IMR-90 (cell line): Measurements from ENCODE around the gene ARHGDIA. TPM values are rescaled to one million over a fixed set of nuclear protein-coding genes. Genes with fewer than 3 reads are reported as not detected.
A peak's percentile ranks its signal among the peaks of the same experiment; 100 is the strongest.

Experiments used
- ATAC-seq: fragments of 200-7000 bp; cut with Tn5 transposase; 2 replicates; pipeline ENCODE4 v1.9.1; 2020; ENCODE audit warnings: low read depth, mild to moderate bottlenecking, moderate library complexity
- BruUV-seq: library from RNA; stranded (reverse); fragments of 400-500 nt; replicated peaks from 2 replicates; lab custom pipeline; 2021; lab: Mats Ljungman, UMichigan
- CTCF ChIA-PET: fragments of 300-600 bp; formaldehyde crosslinking; extraction: SDS; loops from one replicate; lab custom pipeline; 2021; ENCODE audit warnings: antibody characterized with exemption; lab: Yijun Ruan, JAX
- POLR2A ChIA-PET: fragments of 300-600 bp; sonication (Branson Sonifier 250); formaldehyde crosslinking; loops from one replicate; lab custom pipeline; 2022; ENCODE audit warnings: antibody characterized with exemption; ENCODE audit not compliant: unreplicated experiment; lab: Charles Lee
- DNase-seq: peaks from one replicate; pipeline ENCODE4 v3.0.0; 2013
- H2AFZ ChIP-seq: replicated peaks from 2 replicates; pipeline ENCODE3; 2013; ENCODE audit warnings: low read length, mild to moderate bottlenecking; ENCODE audit not compliant: poor library complexity
- H2AK5ac ChIP-seq: 2 replicates; pipeline ENCODE4 v1.6.1; 2013; ENCODE audit warnings: low read depth, low read length, inconsistent platforms
- H2AK9ac ChIP-seq: replicated peaks from 2 replicates; pipeline ENCODE3; 2013; ENCODE audit warnings: mild to moderate bottlenecking, low read depth, low read length, moderate library complexity; ENCODE audit not compliant: poor library complexity
- H2BK120ac ChIP-seq: 2 replicates; pipeline ENCODE4 v1.6.1; 2013; ENCODE audit warnings: low read depth, low read length, inconsistent platforms
- H2BK15ac ChIP-seq: 3 replicates; pipeline ENCODE4 v1.6.1; 2013; ENCODE audit warnings: low read depth, low read length, inconsistent platforms
- H2BK20ac ChIP-seq: 2 replicates; pipeline ENCODE4 v1.6.1; 2013; ENCODE audit warnings: low read depth, mild to moderate bottlenecking, inconsistent platforms, low read length, moderate library complexity
- H2BK5ac ChIP-seq: 2 replicates; pipeline ENCODE4 v1.6.1; 2013; ENCODE audit warnings: mild to moderate bottlenecking, low read depth, low read length, inconsistent platforms; ENCODE audit not compliant: poor library complexity, severe bottlenecking
- H3K14ac ChIP-seq: replicated peaks from 2 replicates; pipeline ENCODE4 v1.6.1; 2013; ENCODE audit warnings: low read depth, low read length, inconsistent platforms
- H3K18ac ChIP-seq: 2 replicates; pipeline ENCODE4 v1.6.1; 2013; ENCODE audit warnings: low read depth, low read length, control low read depth
- H3K23ac ChIP-seq: 2 replicates; pipeline ENCODE4 v1.6.1; 2013; ENCODE audit warnings: low read depth, low read length, inconsistent platforms
- H3K27ac ChIP-seq: 2 replicates; pipeline ENCODE4 v1.5.1; 2013; ENCODE audit warnings: mild to moderate bottlenecking, control low read depth, low read length; ENCODE audit not compliant: insufficient read depth
- H3K27me3 ChIP-seq: 2 replicates; pipeline ENCODE4 v1.6.1; 2013; ENCODE audit warnings: low read length; ENCODE audit not compliant: control insufficient read depth, insufficient read depth
- H3K36me3 ChIP-seq: 2 replicates; pipeline ENCODE4 v1.6.1; 2013; ENCODE audit warnings: low read length, mixed read lengths; ENCODE audit not compliant: control insufficient read depth, insufficient read depth
- H3K4ac ChIP-seq: 2 replicates; pipeline ENCODE4 v1.6.1; 2013; ENCODE audit warnings: low read depth, low read length, inconsistent platforms
- H3K4me1 ChIP-seq: 2 replicates; pipeline ENCODE4 v1.6.1; 2013; ENCODE audit warnings: low read length, mixed read lengths; ENCODE audit not compliant: control insufficient read depth, insufficient read depth
- H3K4me2 ChIP-seq: 2 replicates; pipeline ENCODE4 v1.6.1; 2013; ENCODE audit warnings: low read depth, mild to moderate bottlenecking, control low read depth, low read length, moderate library complexity
- H3K4me3 ChIP-seq: 2 replicates; pipeline ENCODE4 v1.5.1; 2013; ENCODE audit warnings: low read depth, mild to moderate bottlenecking, control low read depth, low read length, moderate library complexity; ENCODE audit not compliant: insufficient read depth
- H3K56ac ChIP-seq: 2 replicates; pipeline ENCODE4 v1.6.1; 2013; ENCODE audit warnings: low read length, inconsistent platforms; ENCODE audit not compliant: insufficient read depth; ENCODE audit errors: extremely low read depth
- H3K79me1 ChIP-seq, 2 experiments: 2 replicates each; pipeline ENCODE4 v1.6.1; 2013; ENCODE audit warnings: low read length in 2 of 2, inconsistent platforms in 1 of 2, low read depth in 1 of 2
- H3K9ac ChIP-seq: 2 replicates; pipeline ENCODE4 v1.6.1; 2013; ENCODE audit warnings: low read depth, low read length, control low read depth
- H3K9me1 ChIP-seq: 2 replicates; pipeline ENCODE4 v1.6.1; 2013; ENCODE audit warnings: low read length, inconsistent platforms; ENCODE audit not compliant: insufficient read depth
- H3K9me3 ChIP-seq: 2 replicates; pipeline ENCODE4 v1.6.1; 2013; ENCODE audit warnings: low read length; ENCODE audit not compliant: control insufficient read depth, insufficient read depth
- H4K20me1 ChIP-seq: 2 replicates; pipeline ENCODE4 v1.6.1; 2013; ENCODE audit warnings: low read length, inconsistent platforms; ENCODE audit not compliant: insufficient read depth
- H4K5ac ChIP-seq: 2 replicates; pipeline ENCODE4 v1.6.1; 2013; ENCODE audit warnings: mild to moderate bottlenecking, low read depth, low read length, control low read depth
- H4K8ac ChIP-seq, 2 experiments: 2 replicates each; pipeline ENCODE4 v1.6.1; 2013; ENCODE audit warnings: low read depth in 2 of 2, low read length in 2 of 2, control low read depth in 1 of 2, inconsistent platforms in 1 of 2
- H4K91ac ChIP-seq: 2 replicates; pipeline ENCODE4 v1.6.1; 2013; ENCODE audit warnings: low read depth, low read length, inconsistent platforms; ENCODE audit not compliant: insufficient read depth
- MXI1 ChIP-seq: IDR thresholded peaks from 2 replicates; pipeline ENCODE4 v1.6.1; 2012; ENCODE audit warnings: low read depth, mild to moderate bottlenecking, low read length, moderate library complexity, borderline replicate concordance
- WGBS, 2 experiments: methylation state at CpG; one replicate each; pipeline versions ENCODE4 v1.1.5 to v1.1.7; 2013; ENCODE audit warnings: missing lambda C conversion rate in 2 of 2; ENCODE audit not compliant: insufficient read length in 1 of 2; ENCODE audit errors: extremely low coverage in 2 of 2; 5-methylcytosine and 5-hydroxymethylcytosine counted together
- dilution Hi-C: fragments of 300-500 bp; cut with HindIII; formaldehyde crosslinking; loops from one replicate; pipeline ENCODE4 v1.14.3; 2018; ENCODE audit warnings: low sequenced_read_pairs; ENCODE audit not compliant: unreplicated experiment
- in situ Hi-C: fragments of 300-500 bp; cut with MboI; formaldehyde crosslinking; loops from 3 replicates; pipeline ENCODE4 v1.14.3; 2019; ENCODE audit warnings: low sequenced_read_pairs, inconsistent platforms, mixed read lengths
- intact Hi-C: fragments of 100-400 bp; cut with micrococcal nuclease; formaldehyde crosslinking; loops from 2 replicates; pipeline ENCODE4 v1.10.0; 2022
- polyA plus RNA-seq, 3 experiments: library from polyadenylated mRNA; depleted of rRNA; stranded (reverse); fragments of >200 nt; gene quantifications; 2 replicates each; pipeline ENCODE4 v1.2.3, GENCODE V29; 2012; ENCODE audit warnings: low replicate concordance in 1 of 3
- total RNA-seq: library from RNA; depleted of rRNA; stranded (reverse); fragments of >200 nt; gene quantifications from 2 replicates; pipeline ENCODE4 v1.2.3, GENCODE V29; 2012
- TF ChIP-seq, protein P1 (sequence below): fragments of 150-350 bp; IDR thresholded peaks from 2 replicates; pipeline ENCODE4 v1.6.1; 2016; ENCODE audit warnings: low read depth, mild to moderate bottlenecking, low read length, moderate library complexity, borderline replicate concordance

The ARHGDIA gene
- total and polyA plus RNA-seq, 2 of the 4 experiments (the other 2 are of a cell fraction), result 62.7 to 362 TPM

DNA sequence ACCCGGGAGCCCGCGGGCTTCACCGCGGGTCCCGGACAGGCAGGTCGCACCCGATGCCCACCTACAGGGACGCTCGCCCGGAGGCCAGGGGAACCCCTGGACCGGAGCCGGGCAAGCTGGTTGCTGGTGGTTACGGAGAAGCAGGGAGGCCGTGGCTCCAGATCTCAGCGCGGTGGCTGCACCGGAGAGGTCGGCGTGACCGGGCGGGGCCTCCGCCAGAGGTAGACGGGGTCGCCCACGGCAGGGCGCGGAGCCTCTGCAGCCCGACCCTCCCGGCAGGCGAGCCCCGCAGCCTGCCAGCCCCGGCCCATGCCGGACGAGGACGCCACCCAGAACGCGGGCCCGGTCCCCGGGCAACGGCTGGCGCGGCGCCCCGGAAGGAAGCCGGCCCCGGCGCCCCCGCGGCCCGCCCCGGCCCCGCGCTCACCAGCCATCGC, 39.7 kb upstream of the ARHGDIA start:
- Histone ChIP-seq H3K4me3 (peak overlapping the region; percentile 90), H3K4me1 (peaks cover 5% of the 10 kb centered on the region), H3K56ac (no peak overlapping the region; the same call in 1 of the 2 replicates), H3K79me1 (peaks cover 7 to 38% of the 10 kb centered on the region in 2 experiments; a peak in 3 of 4 replicates), H3K36me3 (peaks cover 49% of the 10 kb centered on the region), H2BK120ac (no peak overlapping the region), H4K91ac (no peak overlapping the region), H2AK9ac (peak overlapping the region; percentile 93), H2BK20ac (no peak overlapping the region), H2BK15ac (no peak overlapping the region), H3K4me2 (peak overlapping the region; percentile 65), H3K14ac (0 out of 2 replicates have a peak overlapping the region, but pooled peaks have one; percentile 33), H3K27ac (peak overlapping the region; percentile 4; the same call in 1 of the 2 replicates), H3K27me3 (no peaks in the 10 kb centered on the region), H3K4ac (peak overlapping the region; percentile 11; the same call in 1 of the 2 replicates), H4K20me1 (peaks cover 27% of the 10 kb centered on the region), H2AK5ac (no peak overlapping the region), H3K18ac (no peak overlapping the region), H2BK5ac (no peak overlapping the region), H3K23ac (peak overlapping the region; percentile 58; the same call in 1 of the 2 replicates), H3K9ac (peak overlapping the region; percentile 55), H2AFZ (peak overlapping the region; percentile 89), H3K9me3 (no peaks in the 10 kb centered on the region), H4K8ac (no peak overlapping the region), H3K9me1 (peaks cover 8% of the 10 kb centered on the region; the same call in 1 of the 2 replicates), H4K5ac (no peak overlapping the region)
- in situ Hi-C loops (no loop called here), dilution Hi-C loops (no loop called here), intact Hi-C loops (no loop called here)
- POLR2A ChIA-PET, result no interaction called here
- no TSS peak for BruUV-seq
- DNase-seq (no peak), ATAC-seq (peak; percentile 45)
- CTCF ChIA-PET, result no interaction called here
- TF ChIP-seq, protein P1, sequence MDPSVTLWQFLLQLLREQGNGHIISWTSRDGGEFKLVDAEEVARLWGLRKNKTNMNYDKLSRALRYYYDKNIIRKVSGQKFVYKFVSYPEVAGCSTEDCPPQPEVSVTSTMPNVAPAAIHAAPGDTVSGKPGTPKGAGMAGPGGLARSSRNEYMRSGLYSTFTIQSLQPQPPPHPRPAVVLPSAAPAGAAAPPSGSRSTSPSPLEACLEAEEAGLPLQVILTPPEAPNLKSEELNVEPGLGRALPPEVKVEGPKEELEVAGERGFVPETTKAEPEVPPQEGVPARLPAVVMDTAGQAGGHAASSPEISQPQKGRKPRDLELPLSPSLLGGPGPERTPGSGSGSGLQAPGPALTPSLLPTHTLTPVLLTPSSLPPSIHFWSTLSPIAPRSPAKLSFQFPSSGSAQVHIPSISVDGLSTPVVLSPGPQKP, result no peak
- 0 out of 2 replicates have a peak, but pooled peaks have one; percentile 37 for TF ChIP-seq MXI1
- WGBS, 2 experiments, result 1% methylated on average over 22 of the region's 55 CpGs; no CpG with 5 or more reads in 1 of the 2 experiments
